Fibroblast of mammary gland (primary cell): ENCODE measurements around the gene WNT10A.

ENCODE experiments used
- DNase-seq: peaks from one replicate; pipeline ENCODE4 v3.0.0-alpha.2; 2010; ENCODE audit warnings: low read depth
- H3K4me3 ChIP-seq: 2 replicates; pipeline ENCODE4 v1.5.1; 2011; ENCODE audit warnings: low read depth, mild to moderate bottlenecking, low read length, moderate library complexity; ENCODE audit not compliant: control insufficient read depth
- TF ChIP-seq, protein P1 (sequence below): conservative IDR thresholded peaks from 2 replicates; pipeline ENCODE4 v1.5.1; 2011; ENCODE audit warnings: low read depth, low read length, inconsistent platforms; ENCODE audit not compliant: control insufficient read depth, insufficient read depth

WNT10A gene

GRCh38 chr2:218880859-218881594 is 375 bp downstream of the WNT10A start:
- TF ChIP-seq, protein P1, sequence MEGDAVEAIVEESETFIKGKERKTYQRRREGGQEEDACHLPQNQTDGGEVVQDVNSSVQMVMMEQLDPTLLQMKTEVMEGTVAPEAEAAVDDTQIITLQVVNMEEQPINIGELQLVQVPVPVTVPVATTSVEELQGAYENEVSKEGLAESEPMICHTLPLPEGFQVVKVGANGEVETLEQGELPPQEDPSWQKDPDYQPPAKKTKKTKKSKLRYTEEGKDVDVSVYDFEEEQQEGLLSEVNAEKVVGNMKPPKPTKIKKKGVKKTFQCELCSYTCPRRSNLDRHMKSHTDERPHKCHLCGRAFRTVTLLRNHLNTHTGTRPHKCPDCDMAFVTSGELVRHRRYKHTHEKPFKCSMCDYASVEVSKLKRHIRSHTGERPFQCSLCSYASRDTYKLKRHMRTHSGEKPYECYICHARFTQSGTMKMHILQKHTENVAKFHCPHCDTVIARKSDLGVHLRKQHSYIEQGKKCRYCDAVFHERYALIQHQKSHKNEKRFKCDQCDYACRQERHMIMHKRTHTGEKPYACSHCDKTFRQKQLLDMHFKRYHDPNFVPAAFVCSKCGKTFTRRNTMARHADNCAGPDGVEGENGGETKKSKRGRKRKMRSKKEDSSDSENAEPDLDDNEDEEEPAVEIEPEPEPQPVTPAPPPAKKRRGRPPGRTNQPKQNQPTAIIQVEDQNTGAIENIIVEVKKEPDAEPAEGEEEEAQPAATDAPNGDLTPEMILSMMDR: no peak
- H3K4me3 ChIP-seq: no peak overlapping the region
- DNase-seq: no peak

- no peak overlapping the region for H3K4me3 ChIP-seq
- no peak for DNase-seq
- TF ChIP-seq, protein P1: no peak
These were observed 1.2 kb downstream of the WNT10A start for GRCh38 chr2:218881744-218882460.

DNA sequence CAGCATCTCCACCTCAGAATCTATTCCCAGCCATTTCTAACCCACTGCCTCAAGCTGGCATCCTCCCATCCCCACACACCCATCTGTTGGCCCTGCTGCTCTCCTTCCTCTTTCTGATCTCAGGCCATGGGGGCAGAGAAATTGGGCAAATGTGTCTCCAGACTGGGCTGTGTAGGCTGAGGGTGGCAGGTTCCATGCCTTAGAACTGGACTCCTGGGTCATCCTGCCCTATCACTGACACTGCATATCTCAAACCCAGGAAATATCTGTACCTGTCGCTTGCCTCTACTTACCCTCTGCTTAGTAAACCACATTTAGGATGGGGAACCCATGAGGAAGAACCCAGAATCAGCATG is 1.8 kb downstream of the WNT10A start:
- H3K4me3 ChIP-seq: no peak overlapping the region
- TF ChIP-seq, protein P1: no peak
- no peak for DNase-seq

GRCh38 chr2:218882866-218883366 is 2.3 kb downstream of the WNT10A start:
- DNase-seq: peak; percentile 22
- no peak overlapping the region for H3K4me3 ChIP-seq
- TF ChIP-seq, protein P1: no peak

GRCh38 chr2:218883491-218884490 is 3.1 kb downstream of the WNT10A start:
- no peak for DNase-seq
- TF ChIP-seq, protein P1: no peak
- no peak overlapping the region for H3K4me3 ChIP-seq

- no peak overlapping the region for H3K4me3 ChIP-seq
- DNase-seq: no peak
- TF ChIP-seq, protein P1: no peak
These were observed 3.9 kb downstream of the WNT10A start for GRCh38 chr2:218884519-218884918.
